Stomach (tissue), 9 donors: ENCODE data around the gene ZBP1. TPM values are rescaled to one million over a fixed set of nuclear protein-coding genes. Genes with fewer than 3 reads are reported as not detected.

ENCODE experiments used
- DNase-seq, 2 donors: peaks; one replicate each; pipeline versions ENCODE4 v3.0.0 to v3.0.0-alpha.2; 2013 to 2019
- H3K27ac ChIP-seq, 5 donors: fragments of 200-600 bp in 4 of 5; sonication (generic) in 4 of 5; one replicate each; pipeline ENCODE4 v1.5.1; 2013 to 2019; ENCODE audit warnings: mild to moderate bottlenecking in 1 of 5, moderate library complexity in 1 of 5
- H3K27me3 ChIP-seq, 3 donors: fragments of 200-600 bp; sonication (generic); one replicate each; pipeline ENCODE4 v1.5.1; 2017 to 2019; ENCODE audit warnings: mixed run types in 1 of 3
- H3K36me3 ChIP-seq, 4 donors: fragments of 200-600 bp; sonication (generic); 1 replicate in 3 of 4; 2 replicates in 1 of 4; pipeline ENCODE4 v1.5.1; 2016 to 2019
- H3K4me1 ChIP-seq, 4 donors: fragments of 200-600 bp; sonication (generic); one replicate each; pipeline ENCODE4 v1.5.1; 2016 to 2019
- H3K4me3 ChIP-seq, 4 donors: fragments of 200-600 bp; sonication (generic) in 3 of 4; one replicate each; pipeline ENCODE4 v1.5.1; 2016 to 2019; ENCODE audit warnings: mild to moderate bottlenecking in 1 of 4
- H3K9me3 ChIP-seq, 4 donors: fragments of 200-600 bp; sonication (generic); one replicate each; pipeline ENCODE4 v1.5.1; 2016 to 2019
- EP300 ChIP-seq: sonication (generic); formaldehyde crosslinking; IDR thresholded peaks from one replicate; pipeline ENCODE4 v1.6.1; 2017; ENCODE audit warnings: antibody characterized with exemption
- POLR2A ChIP-seq, 4 donors: fragments of 450-650 bp; IDR thresholded peaks; one replicate each; pipeline ENCODE4 v1.6.1; 2016; ENCODE audit warnings: antibody characterized with exemption in 4 of 4, control low read depth in 2 of 4, mild to moderate bottlenecking in 1 of 4, moderate library complexity in 1 of 4
- POLR2AphosphoS5 ChIP-seq, 3 donors: sonication (generic); formaldehyde crosslinking; IDR thresholded peaks; one replicate each; pipeline ENCODE4 v1.6.1; 2016; ENCODE audit warnings: antibody characterized with exemption in 3 of 3
- WGBS, 5 donors: extraction: QIAGEN DNeasy Blood & Tissue Kit in 3 of 5; methylation state at CpG; one replicate each; pipeline versions ENCODE4 v1.1.5 to v1.1.7; 2013 to 2018; 5-methylcytosine and 5-hydroxymethylcytosine counted together
- intact Hi-C: fragments of 100-400 bp; cut with DNase I; formaldehyde crosslinking; loops from one replicate; pipeline ENCODE4 v1.15.1; 2023; ENCODE audit warnings: low total_unique reads
- polyA plus RNA-seq, 3 donors: library from polyadenylated mRNA; stranded (reverse); fragments of 200-250 nt; gene quantifications; one replicate each; pipeline ENCODE4 v1.2.3, GENCODE V29; 2013
- total RNA-seq, 5 donors: library from RNA; depleted of rRNA; stranded (reverse); fragments of >200 nt; gene quantifications; one replicate each; pipeline versions ENCODE4 v1.1.0 to v1.2.3, GENCODE V29; 2014 to 2016
- TF ChIP-seq, protein P1 (sequence below), 7 experiments: fragments of 450-650 bp in 4 of 7; fragments of 200-600 bp in 3 of 7; sonication (generic) in 3 of 7; IDR thresholded peaks; one replicate each; pipeline ENCODE4 v1.5.1; 2016 to 2019; ENCODE audit warnings: antibody characterized with exemption in 7 of 7, control low read depth in 2 of 7, mild to moderate bottlenecking in 1 of 7
- donor health status: healthy with polysubstance abuse.
- donor health status: Bipolar disorder and iron deficiency.
- donor health status: healthy.

The ZBP1 gene
- total and polyA plus RNA-seq, 8 donors, result 0.37 to 0.60 TPM; not detected in 6

- intact Hi-C loops, result no loop called here
- H3K27me3 ChIP-seq, result peaks cover 0 to 35% (median 20%) of the 10 kb centered on the region in 3 donors
- 48 to 56% (median 53%) methylated on average over 12 of the region's 12 CpGs for WGBS, 5 donors
- no peak overlapping the region for H3K4me3 ChIP-seq
- H3K4me1 ChIP-seq, result no peaks in the 10 kb centered on the region
- TF ChIP-seq POLR2A (IDR thresholded peaks at IDR 0.05) (no peak), POLR2AphosphoS5 (IDR thresholded peaks at IDR 0.05) (no peak), EP300 (no peak)
- TF ChIP-seq, protein P1, sequence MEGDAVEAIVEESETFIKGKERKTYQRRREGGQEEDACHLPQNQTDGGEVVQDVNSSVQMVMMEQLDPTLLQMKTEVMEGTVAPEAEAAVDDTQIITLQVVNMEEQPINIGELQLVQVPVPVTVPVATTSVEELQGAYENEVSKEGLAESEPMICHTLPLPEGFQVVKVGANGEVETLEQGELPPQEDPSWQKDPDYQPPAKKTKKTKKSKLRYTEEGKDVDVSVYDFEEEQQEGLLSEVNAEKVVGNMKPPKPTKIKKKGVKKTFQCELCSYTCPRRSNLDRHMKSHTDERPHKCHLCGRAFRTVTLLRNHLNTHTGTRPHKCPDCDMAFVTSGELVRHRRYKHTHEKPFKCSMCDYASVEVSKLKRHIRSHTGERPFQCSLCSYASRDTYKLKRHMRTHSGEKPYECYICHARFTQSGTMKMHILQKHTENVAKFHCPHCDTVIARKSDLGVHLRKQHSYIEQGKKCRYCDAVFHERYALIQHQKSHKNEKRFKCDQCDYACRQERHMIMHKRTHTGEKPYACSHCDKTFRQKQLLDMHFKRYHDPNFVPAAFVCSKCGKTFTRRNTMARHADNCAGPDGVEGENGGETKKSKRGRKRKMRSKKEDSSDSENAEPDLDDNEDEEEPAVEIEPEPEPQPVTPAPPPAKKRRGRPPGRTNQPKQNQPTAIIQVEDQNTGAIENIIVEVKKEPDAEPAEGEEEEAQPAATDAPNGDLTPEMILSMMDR (IDR thresholded peaks at IDR 0.05), result no peak
- H3K9me3 ChIP-seq, result no peaks in the 10 kb centered on the region
- H3K27ac ChIP-seq, result no peak overlapping the region
- H3K36me3 ChIP-seq, result no peaks in the 10 kb centered on the region
- no peak for DNase-seq
Observed at GRCh38 chr20:57573242-57573641, 47.0 kb downstream of the ZBP1 start.

DNA sequence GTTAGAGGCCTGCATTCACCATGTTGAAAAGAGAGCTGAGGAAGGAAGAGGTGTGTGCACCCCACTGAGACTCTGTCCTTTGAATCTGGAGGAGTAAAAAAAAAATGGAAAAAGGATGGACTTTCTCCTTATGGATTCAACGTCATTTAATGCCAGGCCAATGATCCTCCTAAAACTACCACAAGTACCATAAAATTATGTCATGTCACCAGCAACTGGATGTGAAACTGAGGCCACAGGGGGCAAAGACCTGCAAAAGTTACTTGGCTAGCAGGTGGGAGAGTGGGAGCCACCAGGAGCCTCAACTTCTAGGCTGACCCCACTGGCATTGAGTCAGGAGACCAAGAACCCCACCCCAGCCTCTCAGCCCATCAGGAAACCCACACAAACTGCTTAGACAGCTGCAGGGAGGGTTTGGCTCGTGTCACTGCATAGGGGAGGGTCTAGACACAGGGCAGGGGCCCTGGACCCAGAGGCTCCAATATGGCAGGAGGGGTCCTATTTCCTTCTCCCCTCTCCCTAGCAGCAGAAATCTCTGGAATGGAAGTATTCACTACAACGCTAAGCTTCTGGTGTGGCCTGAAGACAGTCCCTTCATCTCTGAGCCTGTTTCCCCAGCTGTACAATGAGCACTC, 48.3 kb downstream of the ZBP1 start:
- no peaks in the 10 kb centered on the region for H3K36me3 ChIP-seq
- peaks cover 0 to 34% (median 20%) of the 10 kb centered on the region in 3 donors for H3K27me3 ChIP-seq
- H3K27ac ChIP-seq, result no peak overlapping the region
- no peak for TF ChIP-seq POLR2AphosphoS5 (IDR thresholded peaks at IDR 0.05)
- no peak for TF ChIP-seq POLR2A (IDR thresholded peaks at IDR 0.05)
- no peak for TF ChIP-seq EP300
- TF ChIP-seq, protein P1 (IDR thresholded peaks at IDR 0.05), result no peak
- H3K4me3 ChIP-seq, result no peak overlapping the region
- intact Hi-C loops, result no loop called here
- no peaks in the 10 kb centered on the region for H3K4me1 ChIP-seq
- WGBS, 5 donors, result 77 to 84% (median 81%) methylated on average over 3 of the region's 3 CpGs
- DNase-seq, result no peak
- no peaks in the 10 kb centered on the region for H3K9me3 ChIP-seq

DNA sequence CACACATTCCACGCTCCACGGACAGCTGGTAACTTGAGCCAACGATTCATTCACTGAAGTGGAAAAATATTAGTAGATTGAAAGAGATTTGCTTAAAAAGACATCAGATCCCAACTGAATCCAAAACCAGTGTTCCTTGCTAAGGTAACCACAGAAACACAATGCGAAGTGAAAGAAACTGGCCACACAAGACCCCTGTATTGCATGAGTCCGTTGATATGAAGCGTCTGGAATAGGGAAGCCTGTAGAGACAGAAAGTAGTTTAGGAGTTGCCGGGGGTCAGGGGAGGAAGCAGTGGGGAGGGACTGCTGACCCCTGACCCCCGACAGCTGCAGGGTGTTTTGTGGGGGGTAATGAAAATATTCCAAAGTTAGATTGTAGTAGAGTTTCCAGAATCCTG, 49.3 kb downstream of the ZBP1 start:
- Histone ChIP-seq H3K4me3 (no peak overlapping the region), H3K27ac (no peak overlapping the region), H3K36me3 (no peaks in the 10 kb centered on the region), H3K4me1 (no peaks in the 10 kb centered on the region), H3K27me3 (peaks cover 0 to 33% (median 20%) of the 10 kb centered on the region in 3 donors), H3K9me3 (no peaks in the 10 kb centered on the region)
- no peak for TF ChIP-seq EP300
- TF ChIP-seq POLR2AphosphoS5 (IDR thresholded peaks at IDR 0.05), result no peak
- TF ChIP-seq POLR2A (IDR thresholded peaks at IDR 0.05), result no peak
- TF ChIP-seq, protein P1 (IDR thresholded peaks at IDR 0.05), result no peak
- WGBS, 5 donors, result 73 to 78% (median 74%) methylated on average over 8 of the region's 8 CpGs
- no peak for DNase-seq
- intact Hi-C loops, result no loop called here

GRCh38 chr20:57570145-57570850, 49.9 kb downstream of the ZBP1 start:
- no peak overlapping the region for H3K27ac ChIP-seq
- TF ChIP-seq, protein P1 (IDR thresholded peaks at IDR 0.05), result no peak
- TF ChIP-seq EP300 (no peak), POLR2A (IDR thresholded peaks at IDR 0.05) (no peak), POLR2AphosphoS5 (IDR thresholded peaks at IDR 0.05) (no peak)
- WGBS, 5 donors, result 69 to 77% (median 73%) methylated on average over 20 of the region's 20 CpGs

More at GRCh38 chr20:57570145-57570850, 49.9 kb downstream of the ZBP1 start:
- intact Hi-C loops, result no loop called here
- Histone ChIP-seq H3K4me3 (no peak overlapping the region), H3K36me3 (no peaks in the 10 kb centered on the region), H3K4me1 (no peaks in the 10 kb centered on the region), H3K9me3 (no peaks in the 10 kb centered on the region), H3K27me3 (peaks cover 0 to 33% (median 20%) of the 10 kb centered on the region in 3 donors)
- no peak for DNase-seq
